ENCODE results near the gene AADACL2. TPM values are rescaled to one million over a fixed set of nuclear protein-coding genes. Genes with fewer than 3 reads are reported as not detected.

AADACL2 gene
- total RNA-seq = under 1 TPM in 1 of 4 donors, not detected in 3; 0.21 TPM

GRCh38 chr3:151733613-151734012 is at the start of gene AADACL2:
TSS of gene AADACL2 (plus strand) at chr3:151733927. CDS start at chr3:151734036, 109 bp downstream.
- Histone ChIP-seq H3K9me3 (peaks cover 0 to 14% (median 0%) of the 10 kb centered on the region in 4 donors), H3K4me1 (no peaks in the 10 kb centered on the region), H3K4me3 (no peak within 1 kb of the TSS), H3K36me3 (no peaks in the 10 kb centered on the region), H3K27ac (no peak within 1 kb of the TSS), H3K27me3 (no peaks in the 10 kb centered on the region)
- TF ChIP-seq POLR2A (IDR thresholded peaks at IDR 0.05) = no peak
- TF ChIP-seq CTCF (IDR thresholded peaks at IDR 0.05) = no peak
- no peak for TF ChIP-seq EP300 (IDR thresholded peaks at IDR 0.05)
- 91 to 100% methylated on average over 1 of the region's 1 CpG for WGBS, 2 donors
- no peak for DNase-seq (ENCODE audit: low spot score in 2 of 2)

GRCh38 chr3:151684094-151684493 is 49.6 kb upstream of the AADACL2 start:
- Histone ChIP-seq H3K4me3 (no peak overlapping the region), H3K27me3 (no peaks in the 10 kb centered on the region), H3K36me3 (no peaks in the 10 kb centered on the region), H3K27ac (no peak overlapping the region), H3K4me1 (peaks cover 0 to 7% (median 0%) of the 10 kb centered on the region in 4 donors), H3K9me3 (peaks cover 0 to 8% (median 0%) of the 10 kb centered on the region in 4 donors)
- TF ChIP-seq EP300 (IDR thresholded peaks at IDR 0.05) (no peak), CTCF (IDR thresholded peaks at IDR 0.05) (no peak), POLR2A (IDR thresholded peaks at IDR 0.05) (no peak)
- no peak for DNase-seq (ENCODE audit: low spot score in 2 of 2)

GRCh38 chr3:151686257-151686656 is 47.5 kb upstream of the AADACL2 start:
- no peak for DNase-seq (ENCODE audit: low spot score in 2 of 2)
- 81 to 89% methylated on average over 3 of the region's 3 CpGs for WGBS, 2 donors
- TF ChIP-seq POLR2A (IDR thresholded peaks at IDR 0.05) (no peak), CTCF (IDR thresholded peaks at IDR 0.05) (no peak), EP300 (IDR thresholded peaks at IDR 0.05) (no peak)

GRCh38 chr3:151687076-151687475 is 46.7 kb upstream of the AADACL2 start:
- H3K4me1 ChIP-seq = peaks cover 0 to 7% (median 0%) of the 10 kb centered on the region in 4 donors
- H3K27ac ChIP-seq = no peak overlapping the region
- TF ChIP-seq CTCF (IDR thresholded peaks at IDR 0.05) = no peak
- no peak for TF ChIP-seq POLR2A (IDR thresholded peaks at IDR 0.05)
- TF ChIP-seq EP300 (IDR thresholded peaks at IDR 0.05) = no peak
- H3K4me3 ChIP-seq = no peak overlapping the region
- no peaks in the 10 kb centered on the region for H3K36me3 ChIP-seq
- peaks cover 0 to 8% (median 0%) of the 10 kb centered on the region in 4 donors for H3K9me3 ChIP-seq
- DNase-seq (ENCODE audit: low spot score in 2 of 2) = no peak
- no peaks in the 10 kb centered on the region for H3K27me3 ChIP-seq
- 19 to 27% methylated on average over 5 of the region's 5 CpGs for WGBS, 2 donors

More at GRCh38 chr3:151686257-151686656, 47.5 kb upstream of the AADACL2 start:
- no peak overlapping the region for H3K4me3 ChIP-seq
- H3K27me3 ChIP-seq = no peaks in the 10 kb centered on the region
- peaks cover 0 to 7% (median 0%) of the 10 kb centered on the region in 4 donors for H3K4me1 ChIP-seq
- H3K36me3 ChIP-seq = no peaks in the 10 kb centered on the region
- no peak overlapping the region for H3K27ac ChIP-seq
- H3K9me3 ChIP-seq = peaks cover 0 to 8% (median 0%) of the 10 kb centered on the region in 4 donors

- Histone ChIP-seq H3K4me1 (peaks cover 0 to 7% (median 0%) of the 10 kb centered on the region in 4 donors), H3K36me3 (no peaks in the 10 kb centered on the region), H3K4me3 (no peak overlapping the region), H3K27ac (no peak overlapping the region), H3K27me3 (no peaks in the 10 kb centered on the region), H3K9me3 (peaks cover 0 to 7% (median 0%) of the 10 kb centered on the region in 4 donors)
- 25 to 39% methylated on average over 1 of the region's 1 CpG for WGBS, 2 donors
- no peak for DNase-seq (ENCODE audit: low spot score in 2 of 2)
- TF ChIP-seq CTCF (IDR thresholded peaks at IDR 0.05) (no peak), EP300 (IDR thresholded peaks at IDR 0.05) (no peak), POLR2A (IDR thresholded peaks at IDR 0.05) (no peak)
These were observed 45.2 kb upstream of the AADACL2 start for GRCh38 chr3:151688571-151688970.

Measured in tibial nerve (tissue), 4 donors.